ENCODE measurements around the gene ZNF148.

DNA sequence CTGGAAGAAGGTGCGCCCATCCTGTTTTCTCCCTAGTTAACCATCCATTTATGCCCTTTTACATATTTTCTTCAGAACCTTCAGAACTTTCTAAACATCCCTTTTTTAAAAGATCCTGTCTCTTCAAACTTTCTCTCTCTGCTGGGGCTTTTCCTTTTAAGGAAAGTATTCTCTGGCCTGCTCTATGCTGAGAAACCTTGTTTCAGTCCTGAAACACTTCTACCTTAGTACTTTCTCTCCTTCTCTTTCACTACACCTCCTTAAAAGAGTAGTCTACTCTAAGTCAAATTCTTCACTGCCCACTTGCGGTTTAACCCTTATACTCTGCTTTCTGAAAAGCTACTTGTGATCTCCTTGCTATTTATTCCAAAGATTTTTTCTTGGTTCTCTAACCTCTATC is 97.0 kb downstream of the ZNF148 start:
- TF ChIP-seq, protein P1, sequence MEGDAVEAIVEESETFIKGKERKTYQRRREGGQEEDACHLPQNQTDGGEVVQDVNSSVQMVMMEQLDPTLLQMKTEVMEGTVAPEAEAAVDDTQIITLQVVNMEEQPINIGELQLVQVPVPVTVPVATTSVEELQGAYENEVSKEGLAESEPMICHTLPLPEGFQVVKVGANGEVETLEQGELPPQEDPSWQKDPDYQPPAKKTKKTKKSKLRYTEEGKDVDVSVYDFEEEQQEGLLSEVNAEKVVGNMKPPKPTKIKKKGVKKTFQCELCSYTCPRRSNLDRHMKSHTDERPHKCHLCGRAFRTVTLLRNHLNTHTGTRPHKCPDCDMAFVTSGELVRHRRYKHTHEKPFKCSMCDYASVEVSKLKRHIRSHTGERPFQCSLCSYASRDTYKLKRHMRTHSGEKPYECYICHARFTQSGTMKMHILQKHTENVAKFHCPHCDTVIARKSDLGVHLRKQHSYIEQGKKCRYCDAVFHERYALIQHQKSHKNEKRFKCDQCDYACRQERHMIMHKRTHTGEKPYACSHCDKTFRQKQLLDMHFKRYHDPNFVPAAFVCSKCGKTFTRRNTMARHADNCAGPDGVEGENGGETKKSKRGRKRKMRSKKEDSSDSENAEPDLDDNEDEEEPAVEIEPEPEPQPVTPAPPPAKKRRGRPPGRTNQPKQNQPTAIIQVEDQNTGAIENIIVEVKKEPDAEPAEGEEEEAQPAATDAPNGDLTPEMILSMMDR (IDR thresholded peaks at IDR 0.05) = no peak
- no peak for TF ChIP-seq POLR2A (IDR thresholded peaks at IDR 0.05)
